ENCODE data around the gene AMER3.
"Not testable (repeated sequence)": the region's sequence is repeated elsewhere in the genome, so short reads cannot be mapped to it uniquely, and the experiment has no call there.

The AMER3 gene

GRCh38 chr2:130755256-130756052 lies at the start of gene AMER3:
AMER3 (plus strand) TSS chr2:130755540; CDS start chr2:130762073, 6,533 bp downstream.
- DNase-seq = no peak

GRCh38 chr2:130714795-130715194 lies 40.5 kb upstream of the AMER3 start:
- DNase-seq = not testable (repeated sequence)

GRCh38 chr2:130720036-130720435 lies 35.3 kb upstream of the AMER3 start:
- no peak for DNase-seq

- no peak for DNase-seq
Observed at GRCh38 chr2:130720528-130720927, 34.8 kb upstream of the AMER3 start.

- no peak for DNase-seq
Observed at GRCh38 chr2:130724455-130724854, 30.9 kb upstream of the AMER3 start.

- DNase-seq = no peak
Observed at GRCh38 chr2:130726614-130727180, 28.6 kb upstream of the AMER3 start.

- peak; percentile 89 for DNase-seq
Observed at GRCh38 chr2:130727286-130727924, 27.9 kb upstream of the AMER3 start.

- DNase-seq = peak; percentile 33
Observed at GRCh38 chr2:130728007-130728454, 27.3 kb upstream of the AMER3 start.

GRCh38 chr2:130728549-130729316 lies 26.6 kb upstream of the AMER3 start, which contains the start of gene GPR148:
GPR148 (plus strand) TSS chr2:130729070; CDS start chr2:130729152, 82 bp downstream.
- no peak for DNase-seq

GRCh38 chr2:130729322-130730299 lies 25.7 kb upstream of the AMER3 start:
- no peak for DNase-seq

- DNase-seq = not testable (repeated sequence)
Observed at GRCh38 chr2:130732257-130732656, 23.1 kb upstream of the AMER3 start.

- DNase-seq = no peak
Observed at GRCh38 chr2:130735200-130735599, 20.1 kb upstream of the AMER3 start.

- no peak for DNase-seq
Observed at GRCh38 chr2:130736487-130736886, 18.9 kb upstream of the AMER3 start.

GRCh38 chr2:130737592-130737991 lies 17.7 kb upstream of the AMER3 start:
- DNase-seq = no peak

- DNase-seq = no peak
Observed at GRCh38 chr2:130740671-130741070, 14.7 kb upstream of the AMER3 start.

- no peak for DNase-seq
Observed at GRCh38 chr2:130743278-130743677, 12.1 kb upstream of the AMER3 start.

- no peak for DNase-seq
Observed at GRCh38 chr2:130744287-130745117, 10.8 kb upstream of the AMER3 start.

GRCh38 chr2:130749078-130749477 lies 6.3 kb upstream of the AMER3 start:
- no peak for DNase-seq

GRCh38 chr2:130749641-130750040 lies 5.7 kb upstream of the AMER3 start:
- no peak for DNase-seq

- no peak for DNase-seq
Observed at GRCh38 chr2:130754811-130755210, 529 bp upstream of the AMER3 start.
